ENCODE results near the gene BDP1. TPM values are rescaled to one million over a fixed set of nuclear protein-coding genes. Genes with fewer than 3 reads are reported as not detected.

The BDP1 gene
- total RNA-seq, 1 experiment from 2014 or later: 20.0 TPM

- no peak overlapping the region for H3K4me3 ChIP-seq
- H3F3A ChIP-seq (ENCODE audit: insufficient read depth, low read depth): peaks cover 1% of the 10 kb centered on the region; the same call in 1 of the 2 replicates
- H2AFZ ChIP-seq: no peak overlapping the region
- no peaks in the 10 kb centered on the region for H3K27me3 ChIP-seq (ENCODE audit: insufficient read depth, low read depth)
- peaks cover 3% of the 10 kb centered on the region; the same call in 1 of the 2 replicates for H3K36me3 ChIP-seq (ENCODE audit: low read depth)
- H3K4me1 ChIP-seq (replicated peaks; ENCODE audit: insufficient read depth): no peaks in the 10 kb centered on the region
- DNase-seq: no peak
- intact Hi-C loops (cut with micrococcal nuclease; ENCODE audit: unreplicated experiment): loop anchor here (1.0 kb wide), 1 partner anchor 282 kb away; no protein-coding TSS in a partner anchor
- no peaks in the 10 kb centered on the region for H4K20me1 ChIP-seq (ENCODE audit: insufficient read depth)
- no peaks in the 10 kb centered on the region for H3K9me3 ChIP-seq (ENCODE audit: insufficient read depth, low read depth)
- H3K9me2 ChIP-seq (ENCODE audit: insufficient read depth): no peaks in the 10 kb centered on the region
- ChIA-PET POLR2A (ENCODE audit: unreplicated experiment) (no interaction called here), CTCF (no interaction called here)
- no peak overlapping the region for H3K27ac ChIP-seq
- BruUV-seq (replicated peaks): no TSS peak
- no peak overlapping the region for H3K4me2 ChIP-seq
- no peak for TF ChIP-seq EZH2 (IDR thresholded peaks at IDR 0.05; ENCODE audit: low read depth)
- peak; percentile 78 for TF ChIP-seq CTCF (conservative IDR thresholded peaks at IDR 0.05)
- H3K79me2 ChIP-seq (ENCODE audit: low read depth): no peaks in the 10 kb centered on the region
These were observed 20.4 kb downstream of the BDP1 start for GRCh38 chr5:71475788-71476384.

- BruUV-seq (replicated peaks): no TSS peak
- H3K9me2 ChIP-seq (ENCODE audit: insufficient read depth): peaks cover 3% of the 10 kb centered on the region; the same call in 1 of the 2 replicates
- H3K4me3 ChIP-seq: no peak overlapping the region
- H4K20me1 ChIP-seq (ENCODE audit: insufficient read depth): no peaks in the 10 kb centered on the region
- H3K36me3 ChIP-seq (ENCODE audit: low read depth): peaks cover 21% of the 10 kb centered on the region
- 0 out of 2 replicates have a peak overlapping the region, but pooled peaks have one; percentile 45 for H3K4me2 ChIP-seq
- H3K79me2 ChIP-seq (ENCODE audit: low read depth): no peaks in the 10 kb centered on the region
- peaks cover 33% of the 10 kb centered on the region for H3K4me1 ChIP-seq (replicated peaks; ENCODE audit: insufficient read depth)
- CTCF ChIA-PET: no interaction called here
- no peaks in the 10 kb centered on the region for H3K27me3 ChIP-seq (ENCODE audit: insufficient read depth, low read depth)
- TF ChIP-seq CTCF (conservative IDR thresholded peaks at IDR 0.05): no peak
- TF ChIP-seq EZH2 (IDR thresholded peaks at IDR 0.05; ENCODE audit: low read depth): no peak
- no peak overlapping the region for H3K27ac ChIP-seq
- intact Hi-C loops (cut with micrococcal nuclease; ENCODE audit: unreplicated experiment): no loop called here
- H3K9me3 ChIP-seq (ENCODE audit: insufficient read depth, low read depth): no peaks in the 10 kb centered on the region
- H2AFZ ChIP-seq: no peak overlapping the region
- DNase-seq: no peak
- POLR2A ChIA-PET (ENCODE audit: unreplicated experiment): no interaction called here
- H3F3A ChIP-seq (ENCODE audit: insufficient read depth, low read depth): peaks cover 28% of the 10 kb centered on the region
These were observed 26.0 kb downstream of the BDP1 start for GRCh38 chr5:71481441-71481840.

- Histone ChIP-seq H3K9me2 (ENCODE audit: insufficient read depth) (peaks cover 3% of the 10 kb centered on the region; the same call in 1 of the 2 replicates), H3K4me1 (replicated peaks; ENCODE audit: insufficient read depth) (peaks cover 33% of the 10 kb centered on the region), H3K36me3 (ENCODE audit: low read depth) (peaks cover 21% of the 10 kb centered on the region), H3K27me3 (ENCODE audit: insufficient read depth, low read depth) (no peaks in the 10 kb centered on the region), H3F3A (ENCODE audit: insufficient read depth, low read depth) (peaks cover 28% of the 10 kb centered on the region), H3K9me3 (ENCODE audit: insufficient read depth, low read depth) (no peaks in the 10 kb centered on the region), H3K27ac (peak overlapping the region; percentile 79), H2AFZ (no peak overlapping the region), H3K4me3 (no peak overlapping the region), H4K20me1 (ENCODE audit: insufficient read depth) (no peaks in the 10 kb centered on the region), H3K4me2 (peak overlapping the region; percentile 45), H3K79me2 (ENCODE audit: low read depth) (no peaks in the 10 kb centered on the region)
- DNase-seq: peak; percentile 35 to 43
- ChIA-PET CTCF (no interaction called here), POLR2A (ENCODE audit: unreplicated experiment) (no interaction called here)
- intact Hi-C loops (cut with micrococcal nuclease; ENCODE audit: unreplicated experiment): loop anchor here (2.0 kb wide), 1 partner anchor 119 kb away; no protein-coding TSS in a partner anchor
- TF ChIP-seq CTCF (conservative IDR thresholded peaks at IDR 0.05) (no peak), EZH2 (IDR thresholded peaks at IDR 0.05; ENCODE audit: low read depth) (no peak)
- no TSS peak for BruUV-seq (replicated peaks)
These were observed 26.7 kb downstream of the BDP1 start for GRCh38 chr5:71482132-71482531.
